GM23338 (cell line): ENCODE measurements around the gene SPANXN2. TPM values are rescaled to one million over a fixed set of nuclear protein-coding genes. Genes with fewer than 3 reads are reported as not detected.

Experiments used
- ATAC-seq: fragments of 200-7000 bp; cut with Tn5 transposase; 3 replicates; pipeline ENCODE4 v1.9.1; 2020
- DNase-seq: peaks from one replicate; pipeline ENCODE4 v3.0.0-alpha.2; 2015; ENCODE audit warnings: low spot score
- H2AFZ ChIP-seq: fragments of 200-600 bp; sonication (generic); 2 replicates; pipeline ENCODE4 v1.8.0; 2016; ENCODE audit warnings: antibody characterized with exemption, mild to moderate bottlenecking, moderate library complexity
- H3F3A ChIP-seq: fragments of 200-600 bp; sonication (generic); replicated peaks from 2 replicates; pipeline ENCODE4 v1.8.0; 2017; ENCODE audit warnings: antibody characterized with exemption, mixed run types, low read depth
- H3K27ac ChIP-seq: fragments of 200-600 bp; sonication (generic); 2 replicates; pipeline ENCODE4 v1.6.1; 2016; ENCODE audit warnings: low read depth
- H3K27me3 ChIP-seq: fragments of 200-600 bp; sonication (generic); 2 replicates; pipeline ENCODE4 v1.8.0; 2016; ENCODE audit warnings: mild to moderate bottlenecking, mixed run types, moderate library complexity; ENCODE audit not compliant: insufficient read depth
- H3K36me3 ChIP-seq: fragments of 200-600 bp; sonication (generic); 2 replicates; pipeline ENCODE4 v1.8.0; 2016; ENCODE audit warnings: mild to moderate bottlenecking; ENCODE audit not compliant: insufficient read depth
- H3K4me1 ChIP-seq: fragments of 200-600 bp; sonication (generic); 2 replicates; pipeline ENCODE4 v1.8.0; 2016; ENCODE audit warnings: mild to moderate bottlenecking, moderate library complexity; ENCODE audit not compliant: insufficient read depth
- H3K4me2 ChIP-seq: fragments of 200-600 bp; sonication (generic); 2 replicates; pipeline ENCODE4 v1.7.1; 2017; ENCODE audit warnings: mixed run types
- H3K4me3 ChIP-seq: fragments of 200-600 bp; sonication (generic); 2 replicates; pipeline ENCODE4 v1.6.1; 2016; ENCODE audit warnings: mixed run types
- H3K79me2 ChIP-seq: fragments of 200-600 bp; sonication (generic); replicated peaks from 2 replicates; pipeline ENCODE4 v1.8.0; 2017; ENCODE audit warnings: mild to moderate bottlenecking; ENCODE audit not compliant: insufficient read depth
- H3K9me2 ChIP-seq: fragments of 200-600 bp; sonication (generic); 2 replicates; pipeline ENCODE4 v1.8.0; 2017; ENCODE audit not compliant: insufficient read depth
- H4K20me1 ChIP-seq: fragments of 200-600 bp; sonication (generic); replicated peaks from 2 replicates; pipeline ENCODE4 v1.8.0; 2017; ENCODE audit warnings: mild to moderate bottlenecking; ENCODE audit not compliant: insufficient read depth
- H3K27ac Mint-ChIP-seq: 2 replicates; pipeline ENCODE4 v1.8.0; 2020; ENCODE audit warnings: inconsistent platforms, mild to moderate bottlenecking, moderate library complexity, mixed read lengths
- H3K27me3 Mint-ChIP-seq: 3 replicates; pipeline ENCODE4 v1.8.0; 2022; ENCODE audit warnings: low read depth, mild to moderate bottlenecking, moderate library complexity, mixed read lengths, inconsistent platforms; ENCODE audit not compliant: insufficient read depth, poor library complexity
- H3K36me3 Mint-ChIP-seq: 3 replicates; pipeline ENCODE4 v1.8.0; 2021; ENCODE audit warnings: low read depth, mild to moderate bottlenecking, inconsistent platforms, moderate library complexity, mixed read lengths
- H3K4me1 Mint-ChIP-seq: 3 replicates; pipeline ENCODE4 v1.8.0; 2020; ENCODE audit warnings: mild to moderate bottlenecking, inconsistent platforms, mixed read lengths
- H3K4me3 Mint-ChIP-seq: 3 replicates; pipeline ENCODE4 v1.8.0; 2021; ENCODE audit warnings: moderate library complexity, mild to moderate bottlenecking, inconsistent platforms, mixed read lengths
- H3K9me3 Mint-ChIP-seq: 3 replicates; pipeline ENCODE4 v1.8.0; 2020; ENCODE audit warnings: moderate library complexity, mild to moderate bottlenecking, inconsistent platforms, mixed read lengths
- CREB1 ChIP-seq: fragments of 250-450 bp; sonication (Bioruptor Pico); IDR thresholded peaks from 2 replicates; pipeline ENCODE4 v1.5.0; 2020; ENCODE audit warnings: low read depth, mild to moderate bottlenecking, moderate library complexity
- ETS1 ChIP-seq: IDR thresholded peaks from 2 replicates; pipeline ENCODE4 v1.6.1; 2016; ENCODE audit warnings: antibody characterized with exemption
- EZH2 ChIP-seq: fragments of 200-600 bp; sonication (generic); IDR thresholded peaks from one replicate; pipeline ENCODE4 v1.8.0; 2017; ENCODE audit warnings: antibody characterized with exemption, mild to moderate bottlenecking, low read depth; ENCODE audit not compliant: unreplicated experiment
- EZH2phosphoT487 ChIP-seq: fragments of 200-600 bp; sonication (generic); IDR thresholded peaks from one replicate; pipeline ENCODE4 v1.8.1; 2018; ENCODE audit warnings: antibody characterized with exemption; ENCODE audit not compliant: unreplicated experiment
- JUNB ChIP-seq: IDR thresholded peaks from one replicate; pipeline ENCODE4 v1.6.1; 2016; ENCODE audit warnings: antibody characterized with exemption; ENCODE audit not compliant: unreplicated experiment
- NANOG ChIP-seq: IDR thresholded peaks from 2 replicates; pipeline ENCODE4 v1.6.1; 2016; ENCODE audit warnings: antibody characterized with exemption, borderline replicate concordance
- POLR2AphosphoS5 ChIP-seq: IDR thresholded peaks from 2 replicates; pipeline ENCODE4 v1.6.1; 2016; ENCODE audit warnings: antibody characterized with exemption, low read depth
- STAT1 ChIP-seq: IDR thresholded peaks from one replicate; pipeline ENCODE4 v1.6.1; 2016; ENCODE audit warnings: antibody characterized with exemption; ENCODE audit not compliant: unreplicated experiment
- ZNF114 ChIP-seq: fragments of 250-450 bp; sonication (Bioruptor Pico); IDR thresholded peaks from 2 replicates; pipeline ENCODE4 v1.5.0; 2020; ENCODE audit warnings: mild to moderate bottlenecking, moderate library complexity
- ZNF331 ChIP-seq: fragments of 250-450 bp; sonication (Bioruptor Pico); IDR thresholded peaks from 2 replicates; pipeline ENCODE4 v1.5.0; 2020; ENCODE audit warnings: low read depth, mild to moderate bottlenecking, moderate library complexity
- polyA plus RNA-seq: library from polyadenylated mRNA; unstranded; fragments of >200 nt; fragmentation: Nextera tagmentation; extraction: Ambion mirVana; gene quantifications from 2 replicates; pipeline ENCODE4 v1.2.1, GENCODE V29; 2016
- total RNA-seq: library from RNA; depleted of rRNA; stranded (reverse); fragments of >200 nt; shearing (Covaris generic); gene quantifications from 2 replicates; pipeline ENCODE4 v1.2.3, GENCODE V29; 2014
- TF ChIP-seq, protein P1 (sequence below), 2 experiments: fragments of 200-600 bp in 1 of 2; sonication (generic) in 1 of 2; conservative IDR thresholded peaks; 2 replicates each; pipeline versions ENCODE4 v1.5.1 to v1.6.1; 2016 to 2017; ENCODE audit warnings: antibody characterized with exemption in 2 of 2, low read depth in 2 of 2, mild to moderate bottlenecking in 2 of 2, moderate library complexity in 1 of 2
- TF ChIP-seq, protein P2 (sequence below): IDR thresholded peaks from one replicate; pipeline ENCODE4 v1.6.1; 2018; ENCODE audit warnings: antibody characterized with exemption; ENCODE audit not compliant: unreplicated experiment
- TF ChIP-seq, protein P3 (sequence below): fragments of 250-450 bp; sonication (Bioruptor Pico); IDR thresholded peaks from 2 replicates; pipeline ENCODE4 v1.5.0; 2020; ENCODE audit warnings: mild to moderate bottlenecking, moderate library complexity

SPANXN2 gene
- total and polyA plus RNA-seq, 2 experiments from 2014 or later, result not detected

GRCh38 chrX:143726296-143726695, 5.7 kb upstream of the SPANXN2 start:
- Mint-ChIP-seq H3K4me3 (no peak overlapping the region), H3K27me3 (no peaks in the 10 kb centered on the region), H3K9me3 (peaks cover 78% of the 10 kb centered on the region), H3K27ac (no peak overlapping the region), H3K4me1 (no peaks in the 10 kb centered on the region), H3K36me3 (peaks cover 9% of the 10 kb centered on the region; the same call in 2 of the 3 replicates)
- Histone ChIP-seq H3K27ac (no peak overlapping the region), H4K20me1 (no peaks in the 10 kb centered on the region), H3K36me3 (no peaks in the 10 kb centered on the region), H3K9me2 (no peaks in the 10 kb centered on the region), H3K4me3 (no peak overlapping the region), H3K4me1 (no peaks in the 10 kb centered on the region), H3K4me2 (no peak overlapping the region), H2AFZ (no peak overlapping the region), H3K79me2 (no peaks in the 10 kb centered on the region), H3K27me3 (no peaks in the 10 kb centered on the region), H3F3A (no peaks in the 10 kb centered on the region)
- ATAC-seq (no peak), DNase-seq (no peak)
- TF ChIP-seq ZNF114 (CRISPR knock-in tag) (no peak), CREB1 (CRISPR knock-in tag) (no peak), ETS1 (no peak), NANOG (no peak), POLR2AphosphoS5 (no peak), JUNB (no peak), EZH2phosphoT487 (no peak), ZNF331 (CRISPR knock-in tag) (no peak), EZH2 (no peak), STAT1 (no peak)
- TF ChIP-seq, protein P1, sequence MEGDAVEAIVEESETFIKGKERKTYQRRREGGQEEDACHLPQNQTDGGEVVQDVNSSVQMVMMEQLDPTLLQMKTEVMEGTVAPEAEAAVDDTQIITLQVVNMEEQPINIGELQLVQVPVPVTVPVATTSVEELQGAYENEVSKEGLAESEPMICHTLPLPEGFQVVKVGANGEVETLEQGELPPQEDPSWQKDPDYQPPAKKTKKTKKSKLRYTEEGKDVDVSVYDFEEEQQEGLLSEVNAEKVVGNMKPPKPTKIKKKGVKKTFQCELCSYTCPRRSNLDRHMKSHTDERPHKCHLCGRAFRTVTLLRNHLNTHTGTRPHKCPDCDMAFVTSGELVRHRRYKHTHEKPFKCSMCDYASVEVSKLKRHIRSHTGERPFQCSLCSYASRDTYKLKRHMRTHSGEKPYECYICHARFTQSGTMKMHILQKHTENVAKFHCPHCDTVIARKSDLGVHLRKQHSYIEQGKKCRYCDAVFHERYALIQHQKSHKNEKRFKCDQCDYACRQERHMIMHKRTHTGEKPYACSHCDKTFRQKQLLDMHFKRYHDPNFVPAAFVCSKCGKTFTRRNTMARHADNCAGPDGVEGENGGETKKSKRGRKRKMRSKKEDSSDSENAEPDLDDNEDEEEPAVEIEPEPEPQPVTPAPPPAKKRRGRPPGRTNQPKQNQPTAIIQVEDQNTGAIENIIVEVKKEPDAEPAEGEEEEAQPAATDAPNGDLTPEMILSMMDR (conservative IDR thresholded peaks at IDR 0.05; ENCODE audit: low read depth in 2 of 2), result no peak
- TF ChIP-seq, protein P2, sequence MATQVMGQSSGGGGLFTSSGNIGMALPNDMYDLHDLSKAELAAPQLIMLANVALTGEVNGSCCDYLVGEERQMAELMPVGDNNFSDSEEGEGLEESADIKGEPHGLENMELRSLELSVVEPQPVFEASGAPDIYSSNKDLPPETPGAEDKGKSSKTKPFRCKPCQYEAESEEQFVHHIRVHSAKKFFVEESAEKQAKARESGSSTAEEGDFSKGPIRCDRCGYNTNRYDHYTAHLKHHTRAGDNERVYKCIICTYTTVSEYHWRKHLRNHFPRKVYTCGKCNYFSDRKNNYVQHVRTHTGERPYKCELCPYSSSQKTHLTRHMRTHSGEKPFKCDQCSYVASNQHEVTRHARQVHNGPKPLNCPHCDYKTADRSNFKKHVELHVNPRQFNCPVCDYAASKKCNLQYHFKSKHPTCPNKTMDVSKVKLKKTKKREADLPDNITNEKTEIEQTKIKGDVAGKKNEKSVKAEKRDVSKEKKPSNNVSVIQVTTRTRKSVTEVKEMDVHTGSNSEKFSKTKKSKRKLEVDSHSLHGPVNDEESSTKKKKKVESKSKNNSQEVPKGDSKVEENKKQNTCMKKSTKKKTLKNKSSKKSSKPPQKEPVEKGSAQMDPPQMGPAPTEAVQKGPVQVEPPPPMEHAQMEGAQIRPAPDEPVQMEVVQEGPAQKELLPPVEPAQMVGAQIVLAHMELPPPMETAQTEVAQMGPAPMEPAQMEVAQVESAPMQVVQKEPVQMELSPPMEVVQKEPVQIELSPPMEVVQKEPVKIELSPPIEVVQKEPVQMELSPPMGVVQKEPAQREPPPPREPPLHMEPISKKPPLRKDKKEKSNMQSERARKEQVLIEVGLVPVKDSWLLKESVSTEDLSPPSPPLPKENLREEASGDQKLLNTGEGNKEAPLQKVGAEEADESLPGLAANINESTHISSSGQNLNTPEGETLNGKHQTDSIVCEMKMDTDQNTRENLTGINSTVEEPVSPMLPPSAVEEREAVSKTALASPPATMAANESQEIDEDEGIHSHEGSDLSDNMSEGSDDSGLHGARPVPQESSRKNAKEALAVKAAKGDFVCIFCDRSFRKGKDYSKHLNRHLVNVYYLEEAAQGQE, result no peak
- TF ChIP-seq, protein P3, sequence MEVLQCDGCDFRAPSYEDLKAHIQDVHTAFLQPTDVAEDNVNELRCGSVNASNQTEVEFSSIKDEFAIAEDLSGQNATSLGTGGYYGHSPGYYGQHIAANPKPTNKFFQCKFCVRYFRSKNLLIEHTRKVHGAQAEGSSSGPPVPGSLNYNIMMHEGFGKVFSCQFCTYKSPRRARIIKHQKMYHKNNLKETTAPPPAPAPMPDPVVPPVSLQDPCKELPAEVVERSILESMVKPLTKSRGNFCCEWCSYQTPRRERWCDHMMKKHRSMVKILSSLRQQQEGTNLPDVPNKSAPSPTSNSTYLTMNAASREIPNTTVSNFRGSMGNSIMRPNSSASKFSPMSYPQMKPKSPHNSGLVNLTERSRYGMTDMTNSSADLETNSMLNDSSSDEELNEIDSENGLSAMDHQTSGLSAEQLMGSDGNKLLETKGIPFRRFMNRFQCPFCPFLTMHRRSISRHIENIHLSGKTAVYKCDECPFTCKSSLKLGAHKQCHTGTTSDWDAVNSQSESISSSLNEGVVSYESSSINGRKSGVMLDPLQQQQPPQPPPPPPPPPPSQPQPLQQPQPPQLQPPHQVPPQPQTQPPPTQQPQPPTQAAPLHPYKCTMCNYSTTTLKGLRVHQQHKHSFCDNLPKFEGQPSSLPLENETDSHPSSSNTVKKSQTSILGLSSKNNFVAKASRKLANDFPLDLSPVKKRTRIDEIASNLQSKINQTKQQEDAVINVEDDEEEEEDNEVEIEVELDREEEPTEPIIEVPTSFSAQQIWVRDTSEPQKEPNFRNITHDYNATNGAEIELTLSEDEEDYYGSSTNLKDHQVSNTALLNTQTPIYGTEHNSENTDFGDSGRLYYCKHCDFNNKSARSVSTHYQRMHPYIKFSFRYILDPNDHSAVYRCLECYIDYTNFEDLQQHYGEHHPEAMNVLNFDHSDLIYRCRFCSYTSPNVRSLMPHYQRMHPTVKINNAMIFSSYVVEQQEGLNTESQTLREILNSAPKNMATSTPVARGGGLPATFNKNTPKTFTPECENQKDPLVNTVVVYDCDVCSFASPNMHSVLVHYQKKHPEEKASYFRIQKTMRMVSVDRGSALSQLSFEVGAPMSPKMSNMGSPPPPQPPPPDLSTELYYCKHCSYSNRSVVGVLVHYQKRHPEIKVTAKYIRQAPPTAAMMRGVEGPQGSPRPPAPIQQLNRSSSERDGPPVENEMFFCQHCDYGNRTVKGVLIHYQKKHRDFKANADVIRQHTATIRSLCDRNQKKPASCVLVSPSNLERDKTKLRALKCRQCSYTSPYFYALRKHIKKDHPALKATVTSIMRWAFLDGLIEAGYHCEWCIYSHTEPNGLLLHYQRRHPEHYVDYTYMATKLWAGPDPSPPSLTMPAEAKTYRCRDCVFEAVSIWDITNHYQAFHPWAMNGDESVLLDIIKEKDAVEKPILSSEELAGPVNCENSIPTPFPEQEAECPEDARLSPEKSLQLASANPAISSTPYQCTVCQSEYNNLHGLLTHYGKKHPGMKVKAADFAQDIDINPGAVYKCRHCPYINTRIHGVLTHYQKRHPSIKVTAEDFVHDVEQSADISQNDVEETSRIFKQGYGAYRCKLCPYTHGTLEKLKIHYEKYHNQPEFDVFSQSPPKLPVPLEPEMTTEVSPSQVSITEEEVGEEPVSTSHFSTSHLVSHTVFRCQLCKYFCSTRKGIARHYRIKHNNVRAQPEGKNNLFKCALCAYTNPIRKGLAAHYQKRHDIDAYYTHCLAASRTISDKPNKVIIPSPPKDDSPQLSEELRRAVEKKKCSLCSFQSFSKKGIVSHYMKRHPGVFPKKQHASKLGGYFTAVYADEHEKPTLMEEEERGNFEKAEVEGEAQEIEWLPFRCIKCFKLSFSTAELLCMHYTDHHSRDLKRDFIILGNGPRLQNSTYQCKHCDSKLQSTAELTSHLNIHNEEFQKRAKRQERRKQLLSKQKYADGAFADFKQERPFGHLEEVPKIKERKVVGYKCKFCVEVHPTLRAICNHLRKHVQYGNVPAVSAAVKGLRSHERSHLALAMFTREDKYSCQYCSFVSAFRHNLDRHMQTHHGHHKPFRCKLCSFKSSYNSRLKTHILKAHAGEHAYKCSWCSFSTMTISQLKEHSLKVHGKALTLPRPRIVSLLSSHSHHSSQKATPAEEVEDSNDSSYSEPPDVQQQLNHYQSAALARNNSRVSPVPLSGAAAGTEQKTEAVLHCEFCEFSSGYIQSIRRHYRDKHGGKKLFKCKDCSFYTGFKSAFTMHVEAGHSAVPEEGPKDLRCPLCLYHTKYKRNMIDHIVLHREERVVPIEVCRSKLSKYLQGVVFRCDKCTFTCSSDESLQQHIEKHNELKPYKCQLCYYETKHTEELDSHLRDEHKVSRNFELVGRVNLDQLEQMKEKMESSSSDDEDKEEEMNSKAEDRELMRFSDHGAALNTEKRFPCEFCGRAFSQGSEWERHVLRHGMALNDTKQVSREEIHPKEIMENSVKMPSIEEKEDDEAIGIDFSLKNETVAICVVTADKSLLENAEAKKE (CRISPR knock-in tag), result no peak
